SK-N-SH (cell line): ENCODE data around the gene TEX101. TPM values are rescaled to one million over a fixed set of nuclear protein-coding genes. Genes with fewer than 3 reads are reported as not detected.

Source experiments
- CTCF ChIA-PET: fragments of 300-600, 350-600 bp; formaldehyde crosslinking; extraction: SDS; loops from one replicate; lab custom pipeline; 2021; lab: Yijun Ruan, JAX
- POLR2A ChIA-PET: fragments of 350-600 bp; sonication (Branson Sonifier 250); formaldehyde crosslinking; extraction: SDS; loops from one replicate; lab custom pipeline; 2020; ENCODE audit warnings: antibody characterized with exemption, inconsistent platforms; lab: Yijun Ruan, JAX
- DNase-seq: peaks from one replicate; pipeline ENCODE4 v3.0.0; 2012
- H2AFZ ChIP-seq: fragments of 200-600 bp; sonication (generic); 2 replicates; pipeline ENCODE4 v1.8.1; 2016; ENCODE audit warnings: antibody characterized with exemption, mild to moderate bottlenecking, low read depth
- H3F3A ChIP-seq: fragments of 200-600 bp; sonication (generic); replicated peaks from 2 replicates; pipeline ENCODE3; 2016; ENCODE audit warnings: antibody characterized with exemption, mild to moderate bottlenecking; ENCODE audit not compliant: insufficient read depth
- H3K27ac ChIP-seq, 2 experiments: fragments of 200-500 bp in 1 of 2; fragments of 200-600 bp in 1 of 2; sonication (Bioruptor generic) in 1 of 2; sonication (generic), shearing (Covaris generic) in 1 of 2; 2 replicates each; pipeline versions ENCODE4 v1.5.1 to v1.6.1; 2014 to 2016; ENCODE audit warnings: low read depth in 2 of 2, inconsistent platforms in 1 of 2, low read length in 1 of 2, mild to moderate bottlenecking in 1 of 2, mixed read lengths in 1 of 2
- H3K27me3 ChIP-seq: fragments of 200-600 bp; sonication (generic), shearing (Covaris generic); 2 replicates; pipeline ENCODE4 v1.6.1; 2016; ENCODE audit warnings: mixed run types; ENCODE audit not compliant: insufficient read depth
- H3K36me3 ChIP-seq, 2 experiments: fragments of 200-500 bp in 1 of 2; fragments of 200-600 bp in 1 of 2; sonication (Bioruptor generic) in 1 of 2; sonication (generic) in 1 of 2; replicated peaks in 1 of 2; 2 replicates each; pipeline versions ENCODE3 to v1.5.1; 2014 to 2016; ENCODE audit warnings: low read length in 1 of 2, mild to moderate bottlenecking in 1 of 2; ENCODE audit not compliant: insufficient read depth in 2 of 2, control insufficient read depth in 1 of 2
- H3K4me1 ChIP-seq, 2 experiments: fragments of 200-500 bp in 1 of 2; fragments of 200-600 bp in 1 of 2; sonication (Bioruptor generic) in 1 of 2; sonication (generic), shearing (Covaris generic) in 1 of 2; 2 replicates each; pipeline versions ENCODE4 v1.5.1 to v1.6.1; 2014 to 2016; ENCODE audit warnings: low read depth in 1 of 2, low read length in 1 of 2, mixed run types in 1 of 2; ENCODE audit not compliant: insufficient read depth in 2 of 2, control insufficient read depth in 1 of 2
- H3K4me2 ChIP-seq: fragments of 200-600 bp; sonication (generic), shearing (Covaris generic); 2 replicates; pipeline ENCODE4 v1.6.1; 2017; ENCODE audit warnings: mixed run types
- H3K4me3 ChIP-seq, 2 experiments: fragments of 200-500 bp in 1 of 2; fragments of 200-600 bp in 1 of 2; sonication (Bioruptor generic) in 1 of 2; sonication (generic), shearing (Covaris generic) in 1 of 2; 2 replicates each; pipeline versions ENCODE4 v1.5.1 to v1.8.1; 2014 to 2016; ENCODE audit warnings: low read depth in 2 of 2, inconsistent platforms in 1 of 2, low read length in 1 of 2, mild to moderate bottlenecking in 1 of 2, mixed read lengths in 1 of 2, moderate library complexity in 1 of 2
- H3K79me2 ChIP-seq: fragments of 200-600 bp; sonication (generic); 2 replicates; pipeline ENCODE4 v1.8.1; 2017; ENCODE audit warnings: mild to moderate bottlenecking; ENCODE audit not compliant: insufficient read depth
- H3K9ac ChIP-seq: fragments of 200-600 bp; sonication (generic); 2 replicates; pipeline ENCODE4 v1.6.1; 2017; ENCODE audit warnings: mixed run types
- H3K9me2 ChIP-seq: fragments of 200-600 bp; sonication (generic); 2 replicates; pipeline ENCODE4 v1.6.1; 2017; ENCODE audit warnings: mixed run types
- H3K9me3 ChIP-seq: fragments of 200-600 bp; sonication (generic); 2 replicates; pipeline ENCODE4 v1.6.1; 2017; ENCODE audit warnings: mixed run types, mild to moderate bottlenecking, moderate library complexity
- H4K20me1 ChIP-seq: fragments of 200-600 bp; sonication (generic); 2 replicates; pipeline ENCODE4 v1.6.1; 2017; ENCODE audit warnings: mild to moderate bottlenecking, mixed run types; ENCODE audit not compliant: insufficient read depth
- CHD2 ChIP-seq: fragments of 150-350 bp; IDR thresholded peaks from 2 replicates; pipeline ENCODE4 v1.6.1; 2018; ENCODE audit warnings: low read length; ENCODE audit not compliant: partially characterized antibody
- EP300 ChIP-seq, 2 experiments: IDR thresholded peaks; 2 replicates each; pipeline versions ENCODE4 v1.4.0 to v1.6.1; 2012; ENCODE audit warnings: borderline replicate concordance in 1 of 2, low read depth in 1 of 2, low read length in 1 of 2
- FOSL2 ChIP-seq: IDR thresholded peaks from 2 replicates; pipeline ENCODE4 v1.4.0; 2012; ENCODE audit warnings: low read depth, mild to moderate bottlenecking, moderate library complexity, borderline replicate concordance
- FOXM1 ChIP-seq: IDR thresholded peaks from 2 replicates; pipeline ENCODE4 v1.4.0; 2012; ENCODE audit warnings: low read depth, mild to moderate bottlenecking
- GABPA ChIP-seq: IDR thresholded peaks from 2 replicates; pipeline ENCODE4 v1.4.0; 2012; ENCODE audit warnings: low read depth, mild to moderate bottlenecking
- GATA2 ChIP-seq: sonication (generic); formaldehyde crosslinking; IDR thresholded peaks from 2 replicates; pipeline ENCODE4 v1.5.0; 2020; ENCODE audit warnings: mild to moderate bottlenecking, missing genetic modification reagents
- JUND ChIP-seq: IDR thresholded peaks from 2 replicates; pipeline ENCODE4 v1.4.0; 2012
- MEF2A ChIP-seq: IDR thresholded peaks from 2 replicates; pipeline ENCODE4 v1.4.0; 2012; ENCODE audit warnings: low read depth, borderline replicate concordance
- POLR2AphosphoS5 ChIP-seq: IDR thresholded peaks from 2 replicates; pipeline ENCODE4 v1.6.1; 2012; ENCODE audit warnings: low read depth, low read length
- RCOR1 ChIP-seq: fragments of 150-350 bp; IDR thresholded peaks from 2 replicates; pipeline ENCODE4 v1.6.1; 2017; ENCODE audit warnings: antibody characterized with exemption, low read length
- RXRA ChIP-seq: IDR thresholded peaks from 2 replicates; pipeline ENCODE4 v1.4.0; 2012; ENCODE audit warnings: low read depth, mild to moderate bottlenecking, borderline replicate concordance
- TAF1 ChIP-seq: IDR thresholded peaks from 2 replicates; pipeline ENCODE4 v1.6.1; 2012; ENCODE audit warnings: low read depth, mild to moderate bottlenecking, low read length, moderate library complexity, borderline replicate concordance
- TEAD4 ChIP-seq: IDR thresholded peaks from 2 replicates; pipeline ENCODE4 v1.4.0; 2012; ENCODE audit warnings: mild to moderate bottlenecking, borderline replicate concordance; ENCODE audit not compliant: insufficient read depth
- WGBS: methylation state at CpG from one replicate; pipeline ENCODE4 v1.1.6; 2017; ENCODE audit warnings: low lambda C conversion rate; 5-methylcytosine and 5-hydroxymethylcytosine counted together
- polyA plus RNA-seq, 3 experiments: library from polyadenylated mRNA; depleted of rRNA; stranded (reverse); fragments of >200 nt; gene quantifications; 2 replicates each; pipeline ENCODE4 v1.2.3, GENCODE V29; 2012
- TF ChIP-seq, protein P1 (sequence below): IDR thresholded peaks from 2 replicates; pipeline ENCODE4 v1.4.0; 2012; ENCODE audit warnings: low read depth, borderline replicate concordance
- TF ChIP-seq, protein P2 (sequence below): fragments of 150-350 bp; IDR thresholded peaks from 2 replicates; pipeline ENCODE4 v1.6.1; 2016; ENCODE audit warnings: mild to moderate bottlenecking, low read depth, low read length
- TF ChIP-seq, protein P3 (sequence below): fragments of 150-350 bp; IDR thresholded peaks from 2 replicates; pipeline ENCODE4 v1.6.1; 2017; ENCODE audit warnings: antibody characterized with exemption, low read length, low read depth, borderline replicate concordance

Gene TEX101
- polyA plus RNA-seq, 1 of the 3 experiments (the other 2 are of a cell fraction) = 0.07 TPM

DNA sequence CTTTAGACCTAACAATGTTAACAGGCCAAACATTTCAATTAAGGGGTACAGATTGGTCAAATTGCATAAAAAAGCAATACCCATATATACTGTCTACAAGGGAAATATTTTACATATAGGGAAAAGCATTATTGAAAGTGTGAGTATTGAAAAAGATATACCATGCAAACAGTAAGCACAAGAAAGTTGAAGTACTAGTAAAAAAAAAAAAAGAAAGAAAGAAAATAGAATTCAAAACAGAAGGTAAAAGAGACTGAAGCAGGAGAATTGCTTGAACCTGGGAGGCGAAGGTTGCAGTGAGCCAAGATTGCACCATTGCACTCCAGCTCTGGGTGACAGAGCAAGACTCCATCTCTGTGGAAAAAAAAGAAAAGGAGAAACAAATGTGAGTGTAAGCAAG, 5.3 kb upstream of the TEX101 start:
- CTCF ChIA-PET = interaction anchor here (1.6 kb wide), 1 partner anchor 23 kb away, joined by 5 read pairs; no protein-coding TSS in a partner anchor
- Histone ChIP-seq H2AFZ (no peak overlapping the region), H3K9ac (no peak overlapping the region), H3K4me2 (no peak overlapping the region), H3K4me1 (no peaks in the 10 kb centered on the region), H3K9me2 (no peaks in the 10 kb centered on the region), H3K36me3 (no peaks in the 10 kb centered on the region), H3K27ac (no peak overlapping the region), H3K79me2 (no peaks in the 10 kb centered on the region), H3F3A (no peaks in the 10 kb centered on the region), H4K20me1 (no peaks in the 10 kb centered on the region), H3K27me3 (peaks cover 35% of the 10 kb centered on the region), H3K9me3 (no peaks in the 10 kb centered on the region), H3K4me3 (no peak overlapping the region)
- 11% methylated on average over 1 of the region's 1 CpG for WGBS
- no peak for TF ChIP-seq EP300 (IDR thresholded peaks at IDR 0.05; ENCODE audit: borderline replicate concordance in 1 of 2, low read depth in 1 of 2, low read length in 1 of 2)
- TF ChIP-seq TEAD4 = no peak
- TF ChIP-seq, protein P1, sequence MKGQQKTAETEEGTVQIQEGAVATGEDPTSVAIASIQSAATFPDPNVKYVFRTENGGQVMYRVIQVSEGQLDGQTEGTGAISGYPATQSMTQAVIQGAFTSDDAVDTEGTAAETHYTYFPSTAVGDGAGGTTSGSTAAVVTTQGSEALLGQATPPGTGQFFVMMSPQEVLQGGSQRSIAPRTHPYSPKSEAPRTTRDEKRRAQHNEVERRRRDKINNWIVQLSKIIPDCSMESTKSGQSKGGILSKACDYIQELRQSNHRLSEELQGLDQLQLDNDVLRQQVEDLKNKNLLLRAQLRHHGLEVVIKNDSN = no peak
- TF ChIP-seq FOSL2 = no peak
- no peak for TF ChIP-seq TAF1
- TF ChIP-seq RCOR1 = no peak
- no peak for TF ChIP-seq POLR2AphosphoS5
- TF ChIP-seq GATA2 (CRISPR knock-in tag) = no peak
- no peak for TF ChIP-seq MEF2A
- TF ChIP-seq GABPA = no peak
- TF ChIP-seq JUND = no peak
- TF ChIP-seq, protein P2, sequence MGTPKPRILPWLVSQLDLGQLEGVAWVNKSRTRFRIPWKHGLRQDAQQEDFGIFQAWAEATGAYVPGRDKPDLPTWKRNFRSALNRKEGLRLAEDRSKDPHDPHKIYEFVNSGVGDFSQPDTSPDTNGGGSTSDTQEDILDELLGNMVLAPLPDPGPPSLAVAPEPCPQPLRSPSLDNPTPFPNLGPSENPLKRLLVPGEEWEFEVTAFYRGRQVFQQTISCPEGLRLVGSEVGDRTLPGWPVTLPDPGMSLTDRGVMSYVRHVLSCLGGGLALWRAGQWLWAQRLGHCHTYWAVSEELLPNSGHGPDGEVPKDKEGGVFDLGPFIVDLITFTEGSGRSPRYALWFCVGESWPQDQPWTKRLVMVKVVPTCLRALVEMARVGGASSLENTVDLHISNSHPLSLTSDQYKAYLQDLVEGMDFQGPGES = no peak
- no peak for TF ChIP-seq RXRA
- no peak for TF ChIP-seq CHD2
- POLR2A ChIA-PET = no interaction called here
- no peak for DNase-seq

DNA sequence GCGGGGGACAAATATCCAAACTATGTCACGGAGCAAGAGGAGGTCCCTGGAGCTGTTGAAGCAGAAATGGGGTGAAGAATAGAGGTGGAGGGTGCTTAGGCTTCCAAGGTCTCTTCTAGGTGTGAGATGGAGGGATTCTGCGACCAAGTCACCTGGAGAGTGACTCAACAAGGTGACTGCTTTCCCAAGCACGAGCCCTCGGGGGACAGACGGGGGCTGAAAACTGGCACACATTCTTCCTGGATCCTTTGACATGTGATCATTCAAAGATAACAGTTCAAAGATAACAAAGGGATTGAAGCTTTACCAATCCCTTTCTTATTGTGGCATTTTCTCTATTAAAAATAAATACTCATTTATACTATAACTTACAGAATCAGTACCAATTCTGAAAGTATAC, 2.2 kb upstream of the TEX101 start:
- H3K9me3 ChIP-seq = no peaks in the 10 kb centered on the region
- no peak overlapping the region for H3K4me2 ChIP-seq
- no peaks in the 10 kb centered on the region for H4K20me1 ChIP-seq
- no peak overlapping the region for H3K4me3 ChIP-seq
- H3K36me3 ChIP-seq = no peaks in the 10 kb centered on the region
- H3F3A ChIP-seq = no peaks in the 10 kb centered on the region
- H3K4me1 ChIP-seq = no peaks in the 10 kb centered on the region
- WGBS = 16% methylated on average over 6 of the region's 6 CpGs
- H3K9me2 ChIP-seq = no peaks in the 10 kb centered on the region
- no peak overlapping the region for H3K9ac ChIP-seq
- H3K27ac ChIP-seq = no peak overlapping the region
- DNase-seq = no peak
- H2AFZ ChIP-seq = no peak overlapping the region
- ChIA-PET CTCF (interaction anchor here (1.4 kb wide), 1 partner anchor 20 kb away, joined by 4 read pairs; no protein-coding TSS in a partner anchor), POLR2A (no interaction called here)
- H3K27me3 ChIP-seq = peaks cover 9% of the 10 kb centered on the region
- TF ChIP-seq RCOR1 (no peak), FOXM1 (no peak), GABPA (no peak), JUND (no peak), EP300 (IDR thresholded peaks at IDR 0.05; ENCODE audit: borderline replicate concordance in 1 of 2, low read depth in 1 of 2, low read length in 1 of 2) (no peak)
- TF ChIP-seq, protein P3, sequence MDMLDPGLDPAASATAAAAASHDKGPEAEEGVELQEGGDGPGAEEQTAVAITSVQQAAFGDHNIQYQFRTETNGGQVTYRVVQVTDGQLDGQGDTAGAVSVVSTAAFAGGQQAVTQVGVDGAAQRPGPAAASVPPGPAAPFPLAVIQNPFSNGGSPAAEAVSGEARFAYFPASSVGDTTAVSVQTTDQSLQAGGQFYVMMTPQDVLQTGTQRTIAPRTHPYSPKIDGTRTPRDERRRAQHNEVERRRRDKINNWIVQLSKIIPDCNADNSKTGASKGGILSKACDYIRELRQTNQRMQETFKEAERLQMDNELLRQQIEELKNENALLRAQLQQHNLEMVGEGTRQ = no peak
- H3K79me2 ChIP-seq = no peaks in the 10 kb centered on the region
